Stomach (tissue), 4 donors: Measurements from ENCODE around the gene IVD.

Experiments used
- POLR2AphosphoS5 ChIP-seq, 3 donors: sonication (generic); formaldehyde crosslinking; IDR thresholded peaks; one replicate each; pipeline ENCODE4 v1.6.1; 2016; ENCODE audit warnings: antibody characterized with exemption in 3 of 3
- TF ChIP-seq, protein P1 (sequence below), 7 experiments: fragments of 450-650 bp in 4 of 7; fragments of 200-600 bp in 3 of 7; sonication (generic) in 3 of 7; IDR thresholded peaks; one replicate each; pipeline ENCODE4 v1.5.1; 2016 to 2019; ENCODE audit warnings: antibody characterized with exemption in 7 of 7, control low read depth in 2 of 7, mild to moderate bottlenecking in 1 of 7

DNA sequence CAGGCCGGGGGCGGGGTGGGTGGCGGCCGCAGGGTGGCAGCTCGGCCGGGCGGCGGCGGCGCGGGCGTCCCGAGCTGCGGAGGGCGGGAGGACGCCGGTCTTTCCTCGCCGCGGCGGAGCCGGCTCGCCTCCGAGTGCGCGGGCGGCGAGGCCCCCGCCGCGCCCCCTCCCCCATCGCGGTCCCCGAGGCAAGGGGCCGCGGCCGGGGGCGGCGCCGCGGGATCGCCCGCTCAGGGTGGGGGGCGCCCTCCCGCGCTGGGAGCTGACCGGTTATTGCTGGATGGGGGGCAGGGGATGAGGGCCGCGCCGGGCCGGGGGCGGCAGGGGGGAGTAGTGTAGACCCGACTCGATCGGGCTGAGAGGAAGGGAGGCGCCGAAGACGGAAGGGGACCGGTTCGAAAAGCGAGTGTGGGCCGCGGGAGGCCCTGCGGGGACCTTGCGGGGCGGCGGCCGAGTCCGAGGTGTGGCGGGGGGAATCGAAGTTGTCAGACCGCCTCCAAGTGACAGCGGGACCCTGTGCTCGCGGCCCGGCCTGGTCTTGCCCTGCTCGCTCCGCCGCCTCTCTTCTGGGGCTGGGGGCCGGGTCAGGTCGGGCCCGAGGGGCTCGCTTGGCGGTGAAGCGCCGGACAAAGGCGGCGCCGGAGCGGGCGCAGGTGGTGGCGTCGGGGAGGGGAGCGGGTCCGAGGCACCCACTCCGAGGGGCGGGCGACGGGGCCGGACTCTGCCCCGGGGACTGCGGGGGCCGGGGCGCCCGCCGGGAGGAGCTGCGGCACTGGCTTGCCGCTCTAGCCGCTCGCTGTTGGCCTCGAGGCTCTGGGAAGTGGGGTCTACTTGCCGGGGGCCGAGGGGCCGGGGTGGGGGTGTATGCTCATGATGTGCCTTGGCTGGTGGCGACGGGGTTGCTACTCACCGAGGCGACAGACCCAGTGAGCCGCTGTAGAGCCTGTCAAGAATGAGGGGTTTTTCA is 36.3 kb downstream of the IVD start:
- TF ChIP-seq, protein P1, sequence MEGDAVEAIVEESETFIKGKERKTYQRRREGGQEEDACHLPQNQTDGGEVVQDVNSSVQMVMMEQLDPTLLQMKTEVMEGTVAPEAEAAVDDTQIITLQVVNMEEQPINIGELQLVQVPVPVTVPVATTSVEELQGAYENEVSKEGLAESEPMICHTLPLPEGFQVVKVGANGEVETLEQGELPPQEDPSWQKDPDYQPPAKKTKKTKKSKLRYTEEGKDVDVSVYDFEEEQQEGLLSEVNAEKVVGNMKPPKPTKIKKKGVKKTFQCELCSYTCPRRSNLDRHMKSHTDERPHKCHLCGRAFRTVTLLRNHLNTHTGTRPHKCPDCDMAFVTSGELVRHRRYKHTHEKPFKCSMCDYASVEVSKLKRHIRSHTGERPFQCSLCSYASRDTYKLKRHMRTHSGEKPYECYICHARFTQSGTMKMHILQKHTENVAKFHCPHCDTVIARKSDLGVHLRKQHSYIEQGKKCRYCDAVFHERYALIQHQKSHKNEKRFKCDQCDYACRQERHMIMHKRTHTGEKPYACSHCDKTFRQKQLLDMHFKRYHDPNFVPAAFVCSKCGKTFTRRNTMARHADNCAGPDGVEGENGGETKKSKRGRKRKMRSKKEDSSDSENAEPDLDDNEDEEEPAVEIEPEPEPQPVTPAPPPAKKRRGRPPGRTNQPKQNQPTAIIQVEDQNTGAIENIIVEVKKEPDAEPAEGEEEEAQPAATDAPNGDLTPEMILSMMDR (IDR thresholded peaks at IDR 0.05): no peak
- TF ChIP-seq POLR2AphosphoS5 (IDR thresholded peaks at IDR 0.05): no peak
